GM12892 (cell line): ENCODE data around the gene GIPR.

Experiments
- DNase-seq: peaks from one replicate; pipeline ENCODE4 v3.0.0; 2011; ENCODE audit not compliant: insufficient read length
- FAIRE-seq: peaks from 2 replicates; lab custom pipeline; 2011; peaks lifted over from hg19 to GRCh38; lab: Jason Lieb, UNC
- POLR2A ChIP-seq: IDR thresholded peaks from 2 replicates; pipeline ENCODE4 v1.6.1; 2011; ENCODE audit warnings: low read depth, low read length, control low read depth
- POLR2AphosphoS5 ChIP-seq: IDR thresholded peaks from 2 replicates; pipeline ENCODE4 v1.6.1; 2011; ENCODE audit warnings: low read depth, low read length, control low read depth
- TAF1 ChIP-seq: IDR thresholded peaks from 2 replicates; pipeline ENCODE4 v1.6.1; 2011; ENCODE audit warnings: low read depth, mild to moderate bottlenecking, control low read depth, low read length, borderline replicate concordance

GIPR gene

DNA sequence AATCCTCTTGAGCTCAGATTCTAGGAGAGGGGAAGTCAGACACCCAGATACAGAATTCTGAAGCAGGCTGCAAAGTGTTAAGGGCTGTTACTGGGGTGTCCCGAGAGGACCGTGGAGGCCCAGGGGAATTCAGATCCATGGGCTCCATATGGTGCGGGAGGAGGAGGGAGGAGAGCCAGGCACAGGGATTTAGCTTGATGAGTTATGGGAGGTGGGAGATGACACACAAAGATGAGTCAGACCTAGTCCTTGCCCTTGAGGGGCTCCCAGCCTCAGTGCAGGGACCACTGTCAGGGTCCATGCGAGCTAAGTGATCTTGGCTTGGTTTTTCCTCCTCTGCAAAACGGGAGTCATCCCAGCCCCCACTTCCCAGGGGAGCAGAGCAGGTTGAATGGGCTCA, 14.4 kb upstream of the GIPR start:
- no peak for DNase-seq
- no peak for TF ChIP-seq POLR2AphosphoS5
- TF ChIP-seq POLR2A: no peak
- no peak for TF ChIP-seq TAF1

GRCh38 chr19:45655073-45655472, 12.9 kb upstream of the GIPR start:
- no peak for FAIRE-seq
- no peak for DNase-seq
- TF ChIP-seq POLR2A (no peak), TAF1 (no peak), POLR2AphosphoS5 (no peak)

More for the DNA sequence above, 14.4 kb upstream of the GIPR start:
- no peak for FAIRE-seq

- FAIRE-seq (no peak), DNase-seq (no peak)
- TF ChIP-seq POLR2A: no peak
Observed at GRCh38 chr19:45657520-45658167, 10.4 kb upstream of the GIPR start.

- DNase-seq: no peak
- FAIRE-seq: no peak
- TF ChIP-seq POLR2A: no peak
- no peak for TF ChIP-seq TAF1
- TF ChIP-seq POLR2AphosphoS5: no peak
Observed at GRCh38 chr19:45659096-45659729, 8.8 kb upstream of the GIPR start.

DNA sequence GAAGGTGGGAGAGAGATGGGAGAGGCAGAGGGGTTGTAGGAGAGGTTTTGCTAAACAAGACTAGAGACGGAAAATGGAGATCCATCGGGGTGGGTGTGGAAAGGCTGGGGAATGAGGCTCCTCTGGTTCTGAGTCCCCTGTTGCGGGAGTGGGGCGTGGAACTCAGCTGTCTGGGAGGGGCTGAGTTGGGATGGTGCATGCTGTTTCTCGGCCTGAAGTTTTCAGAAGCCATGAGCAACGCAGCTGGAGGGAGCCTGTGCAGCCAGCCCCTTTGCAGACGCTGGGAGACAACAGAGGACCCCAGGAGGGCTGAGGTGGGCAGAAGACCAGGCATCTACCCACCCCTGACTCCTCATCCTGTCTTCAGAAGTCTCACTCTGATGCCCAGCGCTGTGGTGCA, 7.4 kb upstream of the GIPR start:
- DNase-seq (no peak), FAIRE-seq (no peak)
- no peak for TF ChIP-seq POLR2A

DNA sequence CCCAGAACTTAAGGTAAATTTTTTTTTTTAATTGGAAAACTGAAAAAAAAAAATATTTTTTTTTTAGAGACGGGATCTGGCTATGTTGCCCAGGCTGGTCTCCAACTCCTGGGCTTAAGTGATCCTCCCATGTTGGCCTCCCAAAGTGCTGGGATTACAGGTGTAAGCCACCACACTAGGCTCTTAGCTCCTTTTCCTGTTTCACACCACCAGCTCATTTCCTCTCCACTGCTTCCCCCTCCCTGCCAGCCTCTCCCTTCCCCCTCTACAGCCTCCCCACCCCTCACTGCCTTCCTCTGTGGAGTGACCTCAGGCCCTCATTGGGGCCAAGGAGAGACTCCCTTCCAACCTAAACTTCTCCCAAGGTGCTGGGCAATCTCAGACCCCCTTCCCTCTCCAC, 4.2 kb upstream of the GIPR start:
- no peak for FAIRE-seq
- TF ChIP-seq TAF1 (no peak), POLR2A (no peak), POLR2AphosphoS5 (no peak)
- DNase-seq: no peak

GRCh38 chr19:45664575-45664974, 3.4 kb upstream of the GIPR start:
- DNase-seq (no peak), FAIRE-seq (no peak)
- TF ChIP-seq TAF1: no peak
- TF ChIP-seq POLR2AphosphoS5: no peak
- no peak for TF ChIP-seq POLR2A

GRCh38 chr19:45668342-45668871, 386 bp downstream of the GIPR start:
- no peak for TF ChIP-seq POLR2A
- no peak for TF ChIP-seq TAF1
- no peak for TF ChIP-seq POLR2AphosphoS5
- peak; percentile 9 for FAIRE-seq

GRCh38 chr19:45670670-45671453, 2.8 kb downstream of the GIPR start:
- peak; percentile 92 for DNase-seq
- TF ChIP-seq POLR2A (no peak), TAF1 (no peak), POLR2AphosphoS5 (no peak)
- peak; percentile 84 for FAIRE-seq

More at GRCh38 chr19:45668342-45668871, 386 bp downstream of the GIPR start:
- no peak for DNase-seq

GRCh38 chr19:45674946-45675345, 6.9 kb downstream of the GIPR start:
- FAIRE-seq: no peak
- TF ChIP-seq TAF1 (no peak), POLR2AphosphoS5 (no peak), POLR2A (no peak)

GRCh38 chr19:45676851-45677263, 8.8 kb downstream of the GIPR start:
- TF ChIP-seq POLR2AphosphoS5: no peak
- FAIRE-seq: no peak
- peak; percentile 57 for DNase-seq

More at GRCh38 chr19:45674946-45675345, 6.9 kb downstream of the GIPR start:
- DNase-seq: no peak
